Activated T-helper 1 cell treated with Interleukin-2 at 50 U/mL for 16 hours (primary cell): Measurements from ENCODE around the gene RNF123.
A peak's percentile ranks its signal among the peaks of the same experiment; 100 is the strongest.

ENCODE experiments used
- DNase-seq: peaks from one replicate; pipeline ENCODE4 v3.0.0-alpha.2; 2020; ENCODE audit warnings: low read depth

RNF123 gene

GRCh38 chr3:49658711-49659110, 30.6 kb upstream of the RNF123 start:
- no peak for DNase-seq

- DNase-seq = no peak
Observed at GRCh38 chr3:49659756-49660155, 29.6 kb upstream of the RNF123 start.

GRCh38 chr3:49661281-49661680, 28.1 kb upstream of the RNF123 start:
- DNase-seq = no peak

GRCh38 chr3:49662021-49662420, 27.3 kb upstream of the RNF123 start:
- no peak for DNase-seq

GRCh38 chr3:49662720-49663413, 26.5 kb upstream of the RNF123 start:
- DNase-seq = no peak

GRCh38 chr3:49663831-49664230, 25.5 kb upstream of the RNF123 start:
- DNase-seq = no peak

GRCh38 chr3:49664300-49664699, 25.1 kb upstream of the RNF123 start:
- no peak for DNase-seq

GRCh38 chr3:49665822-49666519, 23.4 kb upstream of the RNF123 start:
- DNase-seq = no peak

- DNase-seq = no peak
Observed at GRCh38 chr3:49666592-49666991, 22.8 kb upstream of the RNF123 start.

GRCh38 chr3:49667701-49668413, 21.5 kb upstream of the RNF123 start:
- no peak for DNase-seq

GRCh38 chr3:49668414-49668797, 21.0 kb upstream of the RNF123 start:
- DNase-seq = no peak

- DNase-seq = no peak
Observed at GRCh38 chr3:49668861-49669260, 20.5 kb upstream of the RNF123 start.

GRCh38 chr3:49669352-49669751, 20.0 kb upstream of the RNF123 start:
- DNase-seq = no peak

- DNase-seq = no peak
Observed at GRCh38 chr3:49670940-49671290, 18.4 kb upstream of the RNF123 start.

- DNase-seq = peak; percentile 56
Observed at GRCh38 chr3:49671291-49672288, 17.8 kb upstream of the RNF123 start.

GRCh38 chr3:49673121-49673714, 16.1 kb upstream of the RNF123 start:
- no peak for DNase-seq

- peak; percentile 96 for DNase-seq
Observed at GRCh38 chr3:49673715-49674496, 15.5 kb upstream of the RNF123 start, which contains the start of gene APEH. TSS of gene APEH (plus strand) at chr3:49674351. CDS start at chr3:49674402, 51 bp downstream.

- no peak for DNase-seq
Observed at GRCh38 chr3:49674497-49674983, 14.8 kb upstream of the RNF123 start.

GRCh38 chr3:49675912-49676311, 13.4 kb upstream of the RNF123 start:
- DNase-seq = no peak

GRCh38 chr3:49680493-49681231, 8.7 kb upstream of the RNF123 start:
- DNase-seq = no peak
